ENCODE measurements around the gene TMPRSS5.
"Not testable (repeated sequence)": the region's sequence is repeated elsewhere in the genome, so short reads cannot be mapped to it uniquely, and the experiment has no call there.

TMPRSS5 gene

DNA sequence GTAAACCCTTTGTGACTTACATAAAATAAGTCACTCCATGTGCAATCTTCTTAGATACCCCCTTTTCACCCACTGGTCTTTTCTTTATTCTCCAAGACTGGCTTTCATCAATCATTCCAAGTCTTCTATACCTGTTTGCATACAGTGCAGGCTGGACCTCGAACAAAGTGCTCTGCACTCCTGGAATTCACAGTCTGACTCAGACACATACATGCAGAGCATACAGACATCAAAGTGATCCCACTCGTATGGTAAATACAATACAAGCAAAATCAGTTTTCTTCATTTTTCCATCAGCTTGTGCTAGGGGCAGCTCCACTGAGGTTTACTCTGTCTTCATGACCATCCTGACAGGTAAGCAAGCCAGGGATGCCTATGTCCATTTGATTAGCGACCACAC lies 16.8 kb upstream of the TMPRSS5 start:
- H3K36me3 ChIP-seq (ENCODE audit: control insufficient read depth, low read depth, low read length), result no peaks in the 10 kb centered on the region
- no peaks in the 10 kb centered on the region for H3K4me1 ChIP-seq (ENCODE audit: control insufficient read depth, low read depth, low read length)
- H3K27ac ChIP-seq (ENCODE audit: low read length), result no peak overlapping the region
- H3K9me3 ChIP-seq (ENCODE audit: control insufficient read depth, low read depth, low read length), result no peaks in the 10 kb centered on the region
- H3K27me3 ChIP-seq (ENCODE audit: control insufficient read depth, insufficient read depth, low read length), result no peaks in the 10 kb centered on the region
- no peak overlapping the region for H3K4me3 ChIP-seq (ENCODE audit: low read length)
- no peak overlapping the region for H3K9ac ChIP-seq (ENCODE audit: low read length)

DNA sequence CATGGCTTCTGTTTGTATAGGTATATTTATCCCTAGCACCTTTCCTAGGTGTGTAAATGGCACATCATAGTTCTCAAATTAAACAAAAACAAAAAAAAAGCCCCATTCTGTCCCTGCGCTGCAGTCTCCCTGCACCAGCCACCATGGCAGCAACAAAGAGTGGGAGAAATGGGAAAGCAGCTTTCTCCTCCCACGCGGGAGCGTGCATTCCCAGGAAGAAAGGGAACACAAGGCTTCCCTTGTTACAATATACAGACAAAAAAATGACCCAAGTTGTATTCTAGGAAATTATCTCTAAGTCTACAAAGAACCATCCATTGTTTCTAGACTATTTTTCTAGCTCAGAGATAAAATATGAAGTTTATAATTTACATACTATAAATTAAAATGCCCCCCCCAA lies 16.1 kb upstream of the TMPRSS5 start:
- Histone ChIP-seq H3K27me3 (ENCODE audit: control insufficient read depth, insufficient read depth, low read length) (no peaks in the 10 kb centered on the region), H3K4me3 (ENCODE audit: low read length) (no peak overlapping the region), H3K4me1 (ENCODE audit: control insufficient read depth, low read depth, low read length) (no peaks in the 10 kb centered on the region), H3K36me3 (ENCODE audit: control insufficient read depth, low read depth, low read length) (no peaks in the 10 kb centered on the region), H3K9ac (ENCODE audit: low read length) (no peak overlapping the region), H3K9me3 (ENCODE audit: control insufficient read depth, low read depth, low read length) (no peaks in the 10 kb centered on the region), H3K27ac (ENCODE audit: low read length) (no peak overlapping the region)

DNA sequence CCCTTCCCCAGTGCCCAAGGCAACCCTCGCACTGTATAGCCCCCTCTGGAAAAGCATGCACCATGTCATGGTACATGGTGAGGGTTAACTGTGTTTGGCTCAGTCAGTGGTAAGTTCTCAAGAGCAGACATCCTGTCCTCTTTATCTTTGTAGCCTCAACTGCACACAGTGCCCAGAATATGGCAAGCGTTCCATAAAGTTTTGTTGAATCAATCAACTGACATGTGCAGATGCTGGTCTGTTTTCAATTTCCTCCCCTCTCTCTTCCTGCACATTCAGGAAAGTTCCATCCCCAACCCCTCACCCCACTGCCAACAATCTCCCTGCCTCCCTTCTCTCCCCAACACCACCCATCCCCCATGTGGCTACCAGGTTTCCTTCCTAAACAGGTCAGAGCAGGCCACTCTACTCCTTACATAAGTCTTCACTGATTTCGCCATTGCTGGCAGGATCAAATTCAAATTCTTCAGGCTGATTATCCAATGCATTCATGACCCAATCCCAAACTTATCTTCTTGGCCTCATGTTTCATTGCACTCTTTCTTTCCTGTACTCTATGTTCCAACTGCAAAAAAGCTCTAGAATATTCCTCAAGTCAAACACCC lies 15.5 kb upstream of the TMPRSS5 start:
- H3K27me3 ChIP-seq (ENCODE audit: control insufficient read depth, insufficient read depth, low read length), result no peaks in the 10 kb centered on the region
- no peak overlapping the region for H3K27ac ChIP-seq (ENCODE audit: low read length)
- H3K9ac ChIP-seq (ENCODE audit: low read length), result no peak overlapping the region
- no peaks in the 10 kb centered on the region for H3K4me1 ChIP-seq (ENCODE audit: control insufficient read depth, low read depth, low read length)
- no peak overlapping the region for H3K4me3 ChIP-seq (ENCODE audit: low read length)
- no peaks in the 10 kb centered on the region for H3K9me3 ChIP-seq (ENCODE audit: control insufficient read depth, low read depth, low read length)
- H3K36me3 ChIP-seq (ENCODE audit: control insufficient read depth, low read depth, low read length), result no peaks in the 10 kb centered on the region

DNA sequence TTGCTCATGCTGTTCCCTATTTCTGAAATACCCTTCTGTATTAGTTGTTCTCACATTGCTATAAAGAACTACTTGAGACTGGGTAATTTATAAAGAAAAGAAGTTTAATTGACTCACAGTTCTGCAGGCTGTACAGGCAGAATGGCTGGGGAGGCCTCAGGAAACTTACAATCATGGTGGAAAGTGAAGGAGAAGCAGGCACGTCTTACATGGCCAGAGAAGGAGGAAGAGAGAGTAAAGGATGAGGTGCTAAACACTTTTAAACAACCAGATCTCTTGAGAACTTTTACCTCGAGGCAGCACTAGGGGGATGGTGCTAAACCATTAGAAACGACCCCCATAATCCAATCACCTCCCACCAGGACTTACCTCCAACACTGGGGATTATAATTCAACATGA lies 14.4 kb upstream of the TMPRSS5 start:
- not testable (repeated sequence) for H3K9me3 ChIP-seq (ENCODE audit: control insufficient read depth, low read depth, low read length); H3K9ac ChIP-seq (ENCODE audit: low read length); H3K4me1 ChIP-seq (ENCODE audit: control insufficient read depth, low read depth, low read length); H3K27ac ChIP-seq (ENCODE audit: low read length); H3K36me3 ChIP-seq (ENCODE audit: control insufficient read depth, low read depth, low read length); H3K27me3 ChIP-seq (ENCODE audit: control insufficient read depth, insufficient read depth, low read length); H3K4me3 ChIP-seq (ENCODE audit: low read length)

DNA sequence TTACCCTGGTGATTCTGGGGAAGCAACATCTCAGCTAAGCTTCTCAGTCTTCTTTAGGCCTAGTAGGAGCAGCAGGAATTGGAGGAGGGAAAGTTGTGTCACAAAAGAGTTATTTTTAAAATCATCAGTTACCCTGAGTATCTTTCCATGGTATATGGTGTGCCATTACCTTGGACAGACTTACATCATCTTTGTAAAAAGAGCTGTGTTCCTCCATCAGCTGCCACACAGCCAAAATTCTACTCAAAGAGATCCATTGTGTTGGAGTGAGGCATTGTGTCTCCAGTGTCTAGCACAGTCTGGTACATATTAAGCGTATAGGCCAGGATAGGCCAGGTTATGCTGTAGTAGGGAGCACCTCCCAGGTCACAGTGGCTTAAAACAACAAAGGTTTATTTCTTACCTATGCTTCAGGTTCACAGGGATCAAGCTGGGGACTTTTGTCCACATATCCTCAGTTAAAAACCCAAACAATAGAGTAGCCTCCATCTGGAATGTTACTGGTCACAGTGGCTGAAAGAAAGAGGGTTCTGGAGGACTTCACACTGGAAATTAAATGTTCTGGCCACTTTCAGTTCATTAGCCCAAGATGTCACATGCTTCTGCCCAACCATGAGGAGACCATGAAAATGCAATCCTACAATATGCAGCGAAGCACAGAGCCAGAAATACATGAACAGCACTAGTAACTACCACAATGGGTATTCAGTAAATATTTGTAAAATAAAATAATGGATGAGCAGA lies 9.9 kb upstream of the TMPRSS5 start:
- H3K27ac ChIP-seq (ENCODE audit: low read length), result no peak overlapping the region
- H3K36me3 ChIP-seq (ENCODE audit: control insufficient read depth, low read depth, low read length), result no peaks in the 10 kb centered on the region
- H3K9ac ChIP-seq (ENCODE audit: low read length), result no peak overlapping the region
- H3K4me3 ChIP-seq (ENCODE audit: low read length), result no peak overlapping the region
- no peaks in the 10 kb centered on the region for H3K4me1 ChIP-seq (ENCODE audit: control insufficient read depth, low read depth, low read length)
- no peaks in the 10 kb centered on the region for H3K27me3 ChIP-seq (ENCODE audit: control insufficient read depth, insufficient read depth, low read length)
- H3K9me3 ChIP-seq (ENCODE audit: control insufficient read depth, low read depth, low read length), result no peaks in the 10 kb centered on the region

DNA sequence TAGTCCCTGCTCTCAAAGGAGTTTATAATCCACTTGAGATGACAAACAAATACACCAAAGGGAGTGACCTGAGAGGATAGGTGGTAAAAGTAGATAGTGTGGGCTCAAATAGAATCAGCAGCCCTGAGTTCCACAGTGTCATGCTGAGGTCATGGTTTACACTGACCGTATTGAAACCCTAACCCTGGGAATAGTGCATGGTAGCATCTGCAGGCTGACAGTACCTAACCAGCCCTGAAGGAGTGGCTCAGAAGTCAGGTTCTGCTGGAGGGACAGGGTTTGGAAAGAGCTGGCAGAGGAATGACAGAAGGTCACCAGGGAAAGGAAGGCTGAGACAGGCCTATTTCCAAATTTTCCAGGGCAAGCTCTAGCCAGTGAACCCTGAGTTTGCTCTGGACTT lies 9.2 kb upstream of the TMPRSS5 start:
- no peaks in the 10 kb centered on the region for H3K27me3 ChIP-seq (ENCODE audit: control insufficient read depth, insufficient read depth, low read length)
- no peaks in the 10 kb centered on the region for H3K9me3 ChIP-seq (ENCODE audit: control insufficient read depth, low read depth, low read length)
- H3K9ac ChIP-seq (ENCODE audit: low read length), result no peak overlapping the region
- H3K4me1 ChIP-seq (ENCODE audit: control insufficient read depth, low read depth, low read length), result no peaks in the 10 kb centered on the region
- H3K36me3 ChIP-seq (ENCODE audit: control insufficient read depth, low read depth, low read length), result no peaks in the 10 kb centered on the region
- no peak overlapping the region for H3K4me3 ChIP-seq (ENCODE audit: low read length)
- no peak overlapping the region for H3K27ac ChIP-seq (ENCODE audit: low read length)

DNA sequence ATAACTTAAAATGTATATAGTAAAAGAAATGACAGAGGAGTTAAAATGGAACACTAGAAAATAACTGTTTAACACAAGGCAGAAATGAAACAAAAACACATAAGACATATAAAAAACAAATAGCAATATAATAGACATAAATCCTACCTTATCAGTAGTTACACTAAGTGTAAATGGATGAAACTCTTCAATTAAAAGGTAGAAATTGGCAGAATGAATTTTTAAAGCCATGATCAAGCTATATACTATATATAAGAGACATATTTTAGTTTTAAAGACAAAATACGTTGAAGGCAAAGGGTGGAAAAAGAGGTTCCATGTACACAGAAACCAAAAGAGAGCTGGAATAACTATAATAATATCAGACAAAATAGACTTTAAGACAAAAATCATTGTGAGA lies 4.9 kb upstream of the TMPRSS5 start:
- Histone ChIP-seq H3K36me3 (ENCODE audit: control insufficient read depth, low read depth, low read length) (no peaks in the 10 kb centered on the region), H3K4me3 (ENCODE audit: low read length) (no peak overlapping the region), H3K27ac (ENCODE audit: low read length) (no peak overlapping the region), H3K4me1 (ENCODE audit: control insufficient read depth, low read depth, low read length) (peaks cover 9% of the 10 kb centered on the region), H3K9me3 (ENCODE audit: control insufficient read depth, low read depth, low read length) (no peaks in the 10 kb centered on the region), H3K27me3 (ENCODE audit: control insufficient read depth, insufficient read depth, low read length) (no peaks in the 10 kb centered on the region), H3K9ac (ENCODE audit: low read length) (no peak overlapping the region)

DNA sequence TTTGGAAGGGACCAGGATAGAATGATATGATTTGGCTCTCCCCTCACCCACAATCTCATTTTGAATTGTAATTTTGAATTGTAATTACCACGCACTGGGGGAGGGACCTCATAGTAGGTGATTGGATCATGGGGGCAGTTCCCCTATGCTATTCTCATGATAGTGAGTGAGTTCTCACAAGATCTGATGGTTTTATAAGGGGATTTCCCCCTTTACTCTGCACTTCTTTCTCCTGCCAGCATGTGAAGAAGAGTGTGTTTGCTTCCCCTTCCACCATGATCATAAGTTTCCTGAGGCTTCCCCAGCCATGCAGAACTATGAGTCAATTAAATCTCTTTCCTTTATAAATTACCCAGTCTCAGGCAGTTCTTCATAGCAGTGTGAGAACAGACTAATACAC lies 2.6 kb downstream of the TMPRSS5 start:
- H3K4me3 ChIP-seq (ENCODE audit: low read length); H3K9ac ChIP-seq (ENCODE audit: low read length); H3K36me3 ChIP-seq (ENCODE audit: control insufficient read depth, low read depth, low read length); H3K27me3 ChIP-seq (ENCODE audit: control insufficient read depth, insufficient read depth, low read length); H3K9me3 ChIP-seq (ENCODE audit: control insufficient read depth, low read depth, low read length); H3K27ac ChIP-seq (ENCODE audit: low read length): not testable (repeated sequence)
- H3K4me1 ChIP-seq (ENCODE audit: control insufficient read depth, low read depth, low read length), result peaks cover 10% of the 10 kb centered on the region

DNA sequence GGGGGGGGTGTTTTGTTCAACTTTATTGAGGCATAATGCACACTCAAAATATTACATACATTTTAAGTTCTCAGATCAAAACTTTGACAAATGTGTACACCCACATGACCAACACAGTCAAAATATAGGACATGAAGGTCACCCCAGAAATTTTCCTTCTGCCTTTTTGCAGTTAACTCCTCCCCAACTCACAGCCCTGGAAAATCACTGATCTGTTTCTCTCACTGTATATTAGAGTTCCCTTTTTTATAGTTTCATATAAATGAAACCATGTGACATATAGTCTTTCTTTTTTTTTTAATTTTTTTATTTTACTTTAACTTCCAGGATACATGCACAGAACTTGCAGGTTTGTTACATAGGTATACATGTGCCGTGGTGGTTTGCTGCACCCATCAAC lies 4.6 kb downstream of the TMPRSS5 start:
- Histone ChIP-seq H3K27ac (ENCODE audit: low read length) (no peak overlapping the region), H3K4me1 (ENCODE audit: control insufficient read depth, low read depth, low read length) (peaks cover 6% of the 10 kb centered on the region), H3K9me3 (ENCODE audit: control insufficient read depth, low read depth, low read length) (no peaks in the 10 kb centered on the region), H3K36me3 (ENCODE audit: control insufficient read depth, low read depth, low read length) (no peaks in the 10 kb centered on the region), H3K27me3 (ENCODE audit: control insufficient read depth, insufficient read depth, low read length) (no peaks in the 10 kb centered on the region), H3K9ac (ENCODE audit: low read length) (no peak overlapping the region), H3K4me3 (ENCODE audit: low read length) (no peak overlapping the region)

DNA sequence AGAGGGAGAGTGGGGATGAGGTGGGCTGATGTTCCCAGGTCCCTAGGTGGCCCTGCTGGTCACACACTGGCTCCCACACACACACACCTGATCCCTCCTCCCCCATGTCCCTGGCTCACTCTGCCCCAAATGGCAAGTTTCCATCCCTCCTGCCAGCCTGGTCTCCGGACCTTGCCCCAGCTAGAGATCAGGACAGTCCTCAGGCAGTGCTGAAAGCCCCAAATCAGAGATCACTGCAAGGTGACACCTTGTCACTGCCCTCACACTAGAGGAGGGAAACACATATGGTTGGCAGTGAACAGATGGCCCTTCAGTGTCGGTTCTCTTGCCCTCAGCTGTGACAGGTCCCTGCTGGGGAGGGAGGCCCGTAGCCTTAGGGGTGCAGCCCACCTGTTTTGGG lies 7.6 kb downstream of the TMPRSS5 start:
- no peak overlapping the region for H3K4me3 ChIP-seq (ENCODE audit: low read length)
- H3K27ac ChIP-seq (ENCODE audit: low read length), result no peak overlapping the region
- no peaks in the 10 kb centered on the region for H3K36me3 ChIP-seq (ENCODE audit: control insufficient read depth, low read depth, low read length)
- H3K4me1 ChIP-seq (ENCODE audit: control insufficient read depth, low read depth, low read length), result no peaks in the 10 kb centered on the region
- no peaks in the 10 kb centered on the region for H3K27me3 ChIP-seq (ENCODE audit: control insufficient read depth, insufficient read depth, low read length)
- no peaks in the 10 kb centered on the region for H3K9me3 ChIP-seq (ENCODE audit: control insufficient read depth, low read depth, low read length)
- no peak overlapping the region for H3K9ac ChIP-seq (ENCODE audit: low read length)

DNA sequence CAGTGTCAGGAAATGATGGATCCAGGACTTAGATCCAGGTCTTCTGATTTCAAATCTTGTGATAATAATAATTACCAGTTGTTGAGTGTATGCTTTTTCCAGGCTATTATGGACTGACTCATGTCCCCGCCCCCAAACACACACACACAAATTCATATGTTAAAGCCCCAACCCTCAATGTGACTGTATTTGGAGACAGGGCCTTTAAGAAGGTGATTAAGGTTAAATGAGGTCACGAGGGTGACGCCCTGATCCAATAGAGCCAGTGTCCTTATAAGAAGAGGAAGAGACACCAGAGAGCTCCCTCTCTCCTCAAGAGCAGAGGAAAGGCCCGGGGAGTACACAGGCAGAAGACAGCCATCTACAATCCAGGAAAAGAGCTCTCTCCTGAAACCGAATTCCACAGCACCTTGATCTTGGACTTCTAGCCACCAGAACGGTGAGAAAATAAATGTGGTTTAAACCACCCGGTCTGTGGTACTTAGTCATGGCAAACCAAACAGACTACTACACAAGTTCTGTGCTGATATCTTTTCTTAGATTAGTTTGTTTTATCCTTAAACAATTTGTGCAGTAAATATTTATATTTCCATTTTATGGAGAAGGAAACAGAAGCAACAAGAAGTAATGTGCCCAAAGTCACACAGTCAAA lies 8.2 kb downstream of the TMPRSS5 start:
- Histone ChIP-seq H3K9ac (ENCODE audit: low read length) (no peak overlapping the region), H3K27me3 (ENCODE audit: control insufficient read depth, insufficient read depth, low read length) (no peaks in the 10 kb centered on the region), H3K36me3 (ENCODE audit: control insufficient read depth, low read depth, low read length) (no peaks in the 10 kb centered on the region), H3K9me3 (ENCODE audit: control insufficient read depth, low read depth, low read length) (no peaks in the 10 kb centered on the region), H3K27ac (ENCODE audit: low read length) (no peak overlapping the region), H3K4me3 (ENCODE audit: low read length) (no peak overlapping the region), H3K4me1 (ENCODE audit: control insufficient read depth, low read depth, low read length) (no peaks in the 10 kb centered on the region)

DNA sequence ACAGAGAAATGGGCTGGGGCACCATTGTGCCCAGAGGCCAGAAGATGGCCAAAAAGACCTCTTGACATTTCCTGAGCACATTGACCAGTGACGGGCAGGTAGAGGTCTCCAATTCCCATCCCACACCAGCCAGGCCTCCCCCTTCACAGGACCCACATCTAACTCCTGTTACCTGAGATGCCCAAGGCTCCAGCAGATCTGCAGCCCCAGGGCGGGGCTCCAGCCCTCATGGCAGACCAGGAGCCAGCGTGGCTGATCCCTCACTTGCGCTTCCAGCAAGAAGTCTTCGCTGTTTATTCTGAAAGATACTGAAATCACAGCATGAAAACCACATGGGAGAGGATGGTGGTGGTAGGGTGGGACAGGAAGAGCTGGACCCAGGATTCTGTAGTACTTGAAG lies 9.0 kb downstream of the TMPRSS5 start:
- H3K9ac ChIP-seq (ENCODE audit: low read length), result no peak overlapping the region
- H3K27ac ChIP-seq (ENCODE audit: low read length), result no peak overlapping the region
- H3K4me3 ChIP-seq (ENCODE audit: low read length), result no peak overlapping the region
- H3K36me3 ChIP-seq (ENCODE audit: control insufficient read depth, low read depth, low read length), result no peaks in the 10 kb centered on the region
- H3K4me1 ChIP-seq (ENCODE audit: control insufficient read depth, low read depth, low read length), result no peaks in the 10 kb centered on the region
- H3K9me3 ChIP-seq (ENCODE audit: control insufficient read depth, low read depth, low read length), result no peaks in the 10 kb centered on the region
- no peaks in the 10 kb centered on the region for H3K27me3 ChIP-seq (ENCODE audit: control insufficient read depth, insufficient read depth, low read length)

All from iPS-18a (cell line).